GM19452 (cell line): ENCODE data around the gene BEAN1.
"Not testable (repeated sequence)": the region's sequence is repeated elsewhere in the genome, so short reads cannot be mapped to it uniquely, and the experiment has no call there.

Experiments used
- ATAC-seq: cut with Tn5 transposase; IDR thresholded peaks from one replicate; pipeline ENCODE4 v1.9.1; 2021; ENCODE audit not compliant: unreplicated experiment

The BEAN1 gene

GRCh38 chr16:66503030-66503429 lies 75.9 kb downstream of the BEAN1 start:
- ATAC-seq, result no peak

- ATAC-seq, result no peak
Measured at GRCh38 chr16:66503612-66504011, 76.5 kb downstream of the BEAN1 start.

DNA sequence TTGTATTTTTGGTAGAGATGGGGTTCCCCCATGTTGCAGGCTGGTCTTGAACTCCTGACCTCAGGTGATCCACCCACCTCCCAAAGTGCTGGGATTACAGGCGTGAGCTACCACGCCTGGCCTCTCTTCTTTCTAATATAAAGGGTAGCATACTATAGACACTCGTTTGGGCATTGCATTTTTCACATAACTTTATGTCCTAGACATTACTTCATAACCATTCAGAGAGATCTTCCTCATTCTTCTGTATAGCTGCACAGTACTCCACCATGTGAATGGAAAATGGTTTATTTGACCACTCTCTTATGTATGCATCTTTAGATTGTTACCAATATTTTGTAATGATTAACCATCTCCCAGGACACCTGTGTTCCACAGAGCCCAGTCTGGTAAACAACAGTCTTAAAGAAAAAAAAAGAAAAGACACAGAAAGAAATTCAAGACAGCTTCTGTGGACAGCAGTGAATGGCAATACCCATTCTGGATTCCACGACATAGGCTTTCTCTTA lies 80.7 kb downstream of the BEAN1 start:
- no peak for ATAC-seq

GRCh38 chr16:66508248-66508913 lies 81.3 kb downstream of the BEAN1 start:
- no peak for ATAC-seq

DNA sequence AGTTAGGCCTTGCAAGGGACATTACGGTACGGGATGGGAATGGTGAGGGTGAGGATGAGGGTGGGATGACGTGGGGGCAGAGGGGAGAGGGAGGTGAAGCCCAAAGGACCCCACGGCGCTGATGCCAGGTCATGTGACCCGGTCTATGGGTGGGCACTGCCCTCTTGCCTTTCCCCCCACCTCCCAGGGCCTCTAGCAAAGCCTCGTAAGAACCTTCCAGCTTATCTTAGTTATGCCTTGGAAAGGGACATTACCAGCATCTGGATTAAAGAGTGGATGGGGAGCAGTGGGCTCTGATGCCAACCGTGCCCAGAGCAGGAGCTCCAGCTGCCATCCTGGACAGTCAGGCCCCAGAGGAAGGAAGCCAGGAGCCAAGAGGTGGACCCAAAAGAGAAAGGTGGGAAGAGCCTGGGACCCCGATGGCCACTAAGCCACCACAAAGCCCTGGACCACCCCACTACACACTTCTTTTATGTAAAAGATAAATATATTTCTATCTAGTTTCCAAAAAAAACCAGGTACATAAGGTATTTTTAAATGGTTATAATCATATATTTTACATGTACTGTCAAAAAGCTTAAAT lies 81.9 kb downstream of the BEAN1 start:
- ATAC-seq, result no peak

- no peak for ATAC-seq
Measured at GRCh38 chr16:66509576-66509975, 82.5 kb downstream of the BEAN1 start.

DNA sequence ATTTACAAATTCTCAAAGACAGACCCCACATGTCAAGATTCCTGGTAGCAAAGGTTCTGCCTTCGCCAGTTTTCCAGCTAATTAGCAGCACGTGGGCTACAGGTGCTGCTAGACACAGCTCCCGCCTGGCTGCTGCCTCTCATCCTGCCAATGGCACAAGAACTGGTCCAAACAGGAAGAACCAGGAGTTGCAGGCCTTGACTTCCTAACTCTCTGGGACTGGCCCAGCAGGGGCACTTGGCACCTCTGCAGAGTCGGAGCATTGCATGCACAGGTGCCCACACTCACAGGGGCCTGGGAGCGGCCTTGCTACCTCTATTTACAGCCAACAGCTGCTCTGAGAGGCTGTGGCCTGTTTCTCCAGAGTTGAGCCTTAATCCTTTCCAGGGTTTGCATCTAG lies 83.2 kb downstream of the BEAN1 start:
- no peak for ATAC-seq

GRCh38 chr16:66510711-66511601 lies 83.9 kb downstream of the BEAN1 start:
- no peak for ATAC-seq

DNA sequence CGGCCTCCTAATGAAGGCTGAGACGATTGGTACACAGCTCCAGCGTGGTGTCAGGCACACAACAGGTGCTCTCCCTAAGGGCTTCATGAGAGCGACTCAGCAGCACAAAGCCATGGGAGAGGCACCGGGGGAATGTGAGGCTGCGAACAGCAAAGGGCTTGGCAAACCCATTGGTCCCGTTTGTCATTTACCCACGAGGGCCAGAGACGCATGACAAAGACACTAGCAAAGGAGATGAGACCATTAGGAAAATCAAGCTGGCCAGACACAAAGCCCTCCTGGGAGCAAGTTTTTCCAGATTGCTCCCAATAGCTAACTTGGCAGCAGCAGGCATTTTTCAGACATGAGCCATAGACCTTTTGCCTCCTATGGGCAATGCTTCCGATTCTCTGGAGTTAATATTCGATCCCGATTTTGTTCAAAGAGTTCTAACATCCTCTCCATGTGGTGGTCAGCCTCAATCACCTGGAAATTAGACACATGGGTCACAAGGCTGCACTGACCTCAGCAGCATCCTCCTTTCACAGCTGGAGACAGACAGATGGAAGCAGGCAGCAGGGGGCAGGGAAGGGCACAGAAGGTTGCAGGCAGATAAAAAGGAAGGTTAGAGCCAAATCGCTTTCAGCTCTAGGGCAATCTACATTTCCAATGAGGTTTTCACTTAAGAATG lies 84.6 kb downstream of the BEAN1 start:
- ATAC-seq, result no peak

DNA sequence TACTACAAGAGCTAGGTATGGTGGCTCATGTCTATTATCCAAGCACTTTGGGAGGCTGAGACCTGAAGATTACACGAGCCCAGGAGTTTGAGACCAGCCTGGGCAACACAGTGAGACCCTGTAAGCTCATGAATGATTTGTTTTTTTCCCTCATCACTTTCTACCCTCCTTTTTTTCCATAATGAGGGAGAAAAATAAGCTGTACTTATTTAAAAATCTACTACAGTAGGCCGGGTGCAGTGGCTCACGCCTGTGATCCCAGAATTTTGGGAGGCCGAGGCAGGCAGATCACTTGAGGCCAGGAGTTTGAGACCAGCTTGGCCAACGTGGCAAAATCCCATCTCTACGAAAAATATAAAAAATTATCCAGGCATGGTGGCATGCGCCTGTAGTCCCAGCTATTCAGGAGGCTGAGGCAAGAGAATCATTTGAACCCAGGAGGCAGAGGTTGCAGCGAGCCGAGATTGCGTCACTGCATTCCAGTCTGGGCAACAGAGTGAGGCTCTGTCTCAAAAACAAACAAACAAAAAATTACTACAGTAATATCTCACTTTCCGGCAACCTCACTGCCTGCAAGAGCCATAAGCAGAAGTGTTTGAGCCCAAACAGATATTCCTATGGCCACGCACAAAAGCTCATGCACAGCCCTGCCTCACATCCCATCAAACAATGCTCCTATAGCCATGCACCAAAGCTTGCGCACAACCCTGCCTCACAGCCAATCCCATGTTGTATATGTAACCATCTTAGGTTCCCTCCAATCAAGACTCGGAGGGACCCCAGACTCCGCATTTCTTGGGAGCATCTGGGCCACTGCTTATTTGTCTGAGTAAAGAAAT lies 85.4 kb downstream of the BEAN1 start:
- no peak for ATAC-seq

DNA sequence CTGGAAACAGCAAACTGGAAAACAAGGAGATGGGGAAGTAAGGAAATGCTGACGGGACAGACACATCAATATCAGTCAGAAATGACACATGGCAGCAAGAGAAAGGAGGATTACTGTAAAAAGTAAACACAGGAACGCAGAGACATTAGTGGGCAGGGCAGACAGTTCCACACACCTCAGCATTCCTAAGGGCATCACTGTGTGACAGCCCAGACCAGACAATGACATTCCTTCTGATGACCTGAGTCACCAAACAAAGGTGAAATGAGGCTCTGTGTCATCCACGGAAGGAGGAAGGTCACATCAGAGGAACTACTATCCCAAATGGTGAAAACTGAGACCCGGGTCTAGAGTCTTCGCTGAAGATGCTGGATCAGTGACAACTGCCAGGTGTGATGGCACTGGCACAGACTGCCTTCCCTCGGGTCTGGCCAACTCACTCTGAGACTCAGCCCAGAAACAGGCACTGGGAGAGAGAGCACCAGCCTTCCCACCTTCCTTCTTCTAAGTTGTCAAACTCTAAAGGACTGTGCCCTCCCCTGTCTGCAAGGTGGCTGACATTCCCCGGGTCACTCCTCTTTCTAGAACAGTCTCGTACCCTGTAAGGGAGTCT lies 86.1 kb downstream of the BEAN1 start:
- no peak for ATAC-seq

GRCh38 chr16:66514391-66514790 lies 87.3 kb downstream of the BEAN1 start:
- ATAC-seq, result not testable (repeated sequence)

GRCh38 chr16:66514980-66515595 lies 88.0 kb downstream of the BEAN1 start:
- ATAC-seq, result not testable (repeated sequence)

DNA sequence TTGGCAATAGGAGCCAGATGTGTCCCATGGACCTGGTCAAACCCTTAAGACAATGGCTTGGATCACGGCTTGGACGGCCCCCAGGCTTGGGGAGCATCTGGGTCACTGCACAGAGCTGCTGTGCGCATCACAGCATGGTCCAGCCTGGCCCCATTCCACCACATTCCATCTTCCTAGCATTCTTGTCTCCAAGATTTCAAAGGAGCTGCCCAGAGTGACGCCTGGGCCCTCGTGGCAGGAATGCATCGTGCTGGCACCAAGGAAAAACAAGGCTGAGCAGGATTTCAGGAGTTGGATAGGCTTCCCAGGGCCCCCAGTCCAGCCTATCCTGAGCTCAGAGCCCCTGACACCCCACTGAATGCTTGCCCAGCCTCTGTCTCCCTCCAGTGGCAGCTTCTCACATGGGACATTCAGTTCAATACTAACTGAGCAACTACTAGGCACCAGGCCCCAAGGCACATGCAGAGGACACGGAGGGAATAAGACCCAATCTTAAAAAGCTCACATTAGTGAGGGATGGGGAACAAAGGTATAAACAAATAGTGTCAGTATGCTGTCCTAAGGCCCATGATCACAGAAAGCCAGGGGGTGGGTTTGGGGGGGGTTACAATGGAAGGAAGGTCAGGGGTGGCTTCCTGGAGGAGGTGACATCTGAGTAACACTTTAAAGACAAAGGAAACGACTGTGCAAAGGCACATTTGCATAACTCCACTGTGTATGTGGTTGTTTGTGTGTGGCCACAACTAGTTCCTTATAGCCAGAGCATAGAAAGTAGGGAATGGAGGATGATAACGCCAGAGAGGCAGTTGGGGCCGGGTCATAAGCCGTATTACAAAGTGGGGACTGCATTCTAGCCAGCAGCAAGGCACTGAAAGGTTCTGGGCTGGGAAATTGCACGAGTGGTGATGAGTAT lies 88.8 kb downstream of the BEAN1 start:
- ATAC-seq, result peak; percentile 2

- ATAC-seq, result peak; percentile 21
Measured at GRCh38 chr16:66516509-66516807, 89.4 kb downstream of the BEAN1 start.

GRCh38 chr16:66516808-66517585 lies 89.9 kb downstream of the BEAN1 start:
- peak; percentile 94 for ATAC-seq

DNA sequence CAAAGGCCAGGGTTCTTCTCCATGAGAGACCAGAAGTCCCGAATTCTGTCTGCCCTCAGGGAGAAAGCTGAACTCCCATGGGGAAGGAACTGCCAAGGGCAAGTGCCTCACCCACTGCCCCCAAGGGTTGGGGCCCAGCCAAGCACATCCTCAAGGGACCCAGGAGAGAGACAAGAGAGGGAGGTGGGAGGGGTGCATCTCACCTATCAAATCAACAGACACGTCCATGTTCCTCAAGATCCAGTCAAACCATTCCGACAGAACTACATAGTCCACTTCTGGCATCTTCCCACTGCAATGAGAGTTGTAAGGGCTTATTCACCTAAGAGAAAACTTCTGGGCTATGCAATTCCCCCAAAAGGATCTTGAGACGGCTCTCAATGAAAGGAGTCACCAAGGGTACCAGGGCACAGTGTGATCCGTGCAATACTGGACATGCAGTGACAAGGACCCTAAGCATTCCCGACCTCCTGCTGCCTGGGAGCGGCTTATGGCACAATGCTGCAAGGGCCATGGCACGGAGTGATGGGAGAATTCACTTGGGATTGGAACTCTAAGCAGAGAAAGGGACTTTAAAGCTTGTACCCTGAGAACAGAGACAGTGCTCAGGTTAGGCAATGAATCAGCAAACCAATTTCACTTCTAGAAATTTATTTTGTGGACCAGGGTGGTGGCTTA lies 90.6 kb downstream of the BEAN1 start:
- ATAC-seq, result no peak
